OCI-LY7 (cell line): ENCODE results near the gene STK33.

Experiments used
- EZH2phosphoT487 ChIP-seq: fragments of 200-600 bp; sonication (generic); IDR thresholded peaks from 2 replicates; pipeline ENCODE4 v1.6.1; 2018; ENCODE audit warnings: low read depth, borderline replicate concordance, mild to moderate bottlenecking, mixed run types, antibody characterized with exemption, low read length, moderate library complexity, mixed read lengths
- TF ChIP-seq, protein P1 (sequence below): fragments of 200-600 bp; sonication (generic); conservative IDR thresholded peaks from 2 replicates; pipeline ENCODE4 v1.5.1; 2014; ENCODE audit warnings: mild to moderate bottlenecking, antibody characterized with exemption, low read length, moderate library complexity, mixed read lengths

DNA sequence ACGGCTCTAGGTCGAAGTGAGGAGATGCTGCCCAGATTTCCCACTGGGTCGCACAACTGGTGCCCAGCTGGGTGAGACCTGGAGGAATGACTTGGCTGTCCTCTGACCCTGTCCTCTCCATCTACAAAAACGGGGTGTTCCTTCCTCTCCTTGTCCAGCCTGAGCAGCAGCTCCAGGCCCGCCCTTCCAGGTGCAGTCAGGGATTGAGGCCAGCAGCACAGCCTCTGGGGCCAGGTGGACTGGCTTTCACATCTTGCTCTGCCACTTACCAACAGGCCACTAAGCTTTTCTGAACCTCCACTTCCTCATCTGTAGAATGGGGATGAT lies 238.6 kb downstream of the STK33 start:
- TF ChIP-seq, protein P1, sequence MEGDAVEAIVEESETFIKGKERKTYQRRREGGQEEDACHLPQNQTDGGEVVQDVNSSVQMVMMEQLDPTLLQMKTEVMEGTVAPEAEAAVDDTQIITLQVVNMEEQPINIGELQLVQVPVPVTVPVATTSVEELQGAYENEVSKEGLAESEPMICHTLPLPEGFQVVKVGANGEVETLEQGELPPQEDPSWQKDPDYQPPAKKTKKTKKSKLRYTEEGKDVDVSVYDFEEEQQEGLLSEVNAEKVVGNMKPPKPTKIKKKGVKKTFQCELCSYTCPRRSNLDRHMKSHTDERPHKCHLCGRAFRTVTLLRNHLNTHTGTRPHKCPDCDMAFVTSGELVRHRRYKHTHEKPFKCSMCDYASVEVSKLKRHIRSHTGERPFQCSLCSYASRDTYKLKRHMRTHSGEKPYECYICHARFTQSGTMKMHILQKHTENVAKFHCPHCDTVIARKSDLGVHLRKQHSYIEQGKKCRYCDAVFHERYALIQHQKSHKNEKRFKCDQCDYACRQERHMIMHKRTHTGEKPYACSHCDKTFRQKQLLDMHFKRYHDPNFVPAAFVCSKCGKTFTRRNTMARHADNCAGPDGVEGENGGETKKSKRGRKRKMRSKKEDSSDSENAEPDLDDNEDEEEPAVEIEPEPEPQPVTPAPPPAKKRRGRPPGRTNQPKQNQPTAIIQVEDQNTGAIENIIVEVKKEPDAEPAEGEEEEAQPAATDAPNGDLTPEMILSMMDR, result no peak
- no peak for TF ChIP-seq EZH2phosphoT487
